GM19452 (cell line): ENCODE measurements around the gene RNPEPL1.
"Not testable (repeated sequence)": the region's sequence is repeated elsewhere in the genome, so short reads cannot be mapped to it uniquely, and the experiment has no call there.

Experiments used
- ATAC-seq: cut with Tn5 transposase; IDR thresholded peaks from one replicate; pipeline ENCODE4 v1.9.1; 2021; ENCODE audit not compliant: unreplicated experiment

RNPEPL1 gene

DNA sequence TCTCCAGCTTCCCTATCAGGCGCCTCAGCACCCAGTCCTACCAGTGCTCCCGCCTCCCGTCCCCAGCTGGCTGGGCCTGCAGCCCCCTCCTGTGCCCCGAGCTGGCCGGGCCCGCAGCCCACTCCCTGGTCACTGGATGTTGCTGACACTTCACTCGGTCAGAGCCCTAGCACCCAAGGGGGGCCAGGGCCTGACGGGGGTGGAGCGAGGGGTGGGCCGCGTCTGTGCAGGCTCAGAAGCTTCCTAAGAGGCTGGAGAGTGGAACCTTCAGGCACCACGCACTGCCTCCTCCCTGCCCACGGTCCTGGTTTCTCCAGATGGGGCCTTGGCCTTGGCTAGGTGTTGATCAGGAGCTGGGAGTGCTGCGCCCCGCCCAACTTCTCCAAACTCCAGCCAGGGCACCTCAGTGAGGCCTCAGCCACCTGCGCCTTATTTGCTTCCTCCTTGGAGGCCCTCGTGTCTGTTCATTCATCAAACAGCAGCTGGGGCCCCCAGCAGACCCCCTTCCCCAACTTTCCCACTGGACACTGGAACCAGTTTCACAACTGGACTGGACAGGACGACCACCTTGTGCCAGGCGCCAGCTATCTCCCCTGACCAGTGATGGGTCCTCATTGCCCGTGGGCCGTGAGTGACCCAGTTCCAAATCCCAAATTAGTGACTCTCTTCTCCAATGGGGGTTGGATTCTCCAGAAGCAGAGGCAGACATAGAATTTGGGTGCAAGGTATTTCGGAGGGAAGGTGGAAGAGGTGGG lies 35.0 kb downstream of the RNPEPL1 start:
- no peak for ATAC-seq

DNA sequence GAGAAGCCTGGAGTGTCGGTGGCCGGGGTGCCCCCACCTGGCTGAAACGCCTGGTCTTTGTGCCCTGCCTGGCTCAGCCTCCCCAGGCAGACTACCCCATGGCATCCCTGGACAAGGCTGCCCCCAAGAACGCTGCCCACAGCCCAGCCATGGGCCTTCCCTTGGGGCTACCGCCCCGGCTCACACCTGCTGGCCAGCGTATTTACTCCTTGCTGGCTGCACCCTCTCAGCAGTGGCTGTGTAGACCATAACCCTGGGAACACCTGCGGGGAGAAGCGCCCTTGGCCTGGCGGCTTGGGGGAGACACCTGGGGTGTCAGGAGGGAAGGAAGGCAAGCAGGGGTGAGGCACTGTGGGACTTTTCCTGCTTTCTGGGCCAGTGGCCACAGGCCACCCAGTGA lies 35.6 kb downstream of the RNPEPL1 start:
- ATAC-seq = no peak

DNA sequence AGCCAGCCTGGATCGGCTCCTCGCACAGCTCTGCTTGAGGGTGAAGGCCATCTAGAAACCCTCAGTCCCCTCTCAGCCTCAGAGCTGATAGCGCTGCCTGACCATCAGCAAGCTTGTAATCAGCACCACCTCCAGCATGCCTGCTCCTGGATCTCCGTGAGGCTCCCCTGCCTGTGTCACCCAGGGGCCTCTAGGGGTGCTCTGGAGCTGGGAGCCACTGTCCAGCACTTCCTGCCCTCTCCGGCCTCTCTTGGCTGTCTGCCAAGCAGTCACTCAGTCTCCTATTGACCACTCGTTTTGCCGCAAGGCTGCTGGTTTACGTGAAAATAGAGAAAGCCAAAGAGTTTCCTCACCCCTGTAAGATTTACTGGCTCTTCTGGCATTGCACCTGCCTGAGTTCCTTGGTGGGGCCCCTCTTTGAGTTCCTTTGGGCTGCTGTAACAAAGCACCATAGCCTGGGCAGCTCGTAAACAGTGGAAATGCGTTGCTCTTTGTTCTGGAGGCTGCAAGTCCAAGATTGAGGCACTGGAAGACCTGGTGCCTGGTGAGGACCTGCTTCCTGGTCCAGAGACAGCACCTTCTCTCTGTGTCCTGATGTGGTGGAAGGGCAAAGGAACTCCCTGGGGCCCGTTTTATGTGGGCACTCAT lies 36.1 kb downstream of the RNPEPL1 start:
- ATAC-seq = no peak

DNA sequence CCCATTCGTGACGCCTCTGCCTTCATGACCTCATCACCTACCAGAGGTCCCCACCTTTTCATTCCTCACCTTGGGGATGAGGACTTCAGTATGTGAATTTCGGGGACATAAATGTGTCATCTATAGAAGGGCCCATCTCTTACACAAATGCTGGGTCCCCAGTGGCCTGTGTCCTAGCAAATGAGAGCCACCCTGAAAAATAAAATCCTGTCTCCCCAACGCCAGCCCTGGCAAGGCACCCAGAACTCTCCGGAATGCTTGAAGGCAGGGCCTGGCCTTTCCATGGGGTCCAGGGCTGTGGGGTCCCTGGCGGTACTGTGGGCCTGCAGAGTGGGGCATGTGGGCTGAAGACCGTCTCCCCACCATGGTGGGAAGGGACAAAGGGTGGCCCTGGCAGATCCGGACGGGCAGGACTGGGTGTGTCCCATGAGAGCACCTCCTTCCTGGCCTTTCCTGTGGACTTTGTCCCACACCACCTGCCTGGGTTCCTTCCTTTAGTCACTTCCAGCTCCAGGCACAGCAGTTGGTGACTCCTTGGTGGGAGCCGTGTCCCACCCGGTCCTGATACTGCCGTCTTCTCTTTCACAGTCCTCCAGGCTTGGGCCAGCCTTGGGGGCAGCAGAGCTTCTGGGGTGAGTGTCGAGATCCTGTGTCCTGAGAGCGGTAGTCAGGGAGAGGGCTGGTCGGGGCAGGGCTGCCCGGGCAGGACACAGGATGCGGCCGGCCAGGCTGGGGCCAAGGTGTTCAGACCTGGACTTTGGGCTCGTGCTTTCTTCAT lies 36.8 kb downstream of the RNPEPL1 start:
- no peak for ATAC-seq

DNA sequence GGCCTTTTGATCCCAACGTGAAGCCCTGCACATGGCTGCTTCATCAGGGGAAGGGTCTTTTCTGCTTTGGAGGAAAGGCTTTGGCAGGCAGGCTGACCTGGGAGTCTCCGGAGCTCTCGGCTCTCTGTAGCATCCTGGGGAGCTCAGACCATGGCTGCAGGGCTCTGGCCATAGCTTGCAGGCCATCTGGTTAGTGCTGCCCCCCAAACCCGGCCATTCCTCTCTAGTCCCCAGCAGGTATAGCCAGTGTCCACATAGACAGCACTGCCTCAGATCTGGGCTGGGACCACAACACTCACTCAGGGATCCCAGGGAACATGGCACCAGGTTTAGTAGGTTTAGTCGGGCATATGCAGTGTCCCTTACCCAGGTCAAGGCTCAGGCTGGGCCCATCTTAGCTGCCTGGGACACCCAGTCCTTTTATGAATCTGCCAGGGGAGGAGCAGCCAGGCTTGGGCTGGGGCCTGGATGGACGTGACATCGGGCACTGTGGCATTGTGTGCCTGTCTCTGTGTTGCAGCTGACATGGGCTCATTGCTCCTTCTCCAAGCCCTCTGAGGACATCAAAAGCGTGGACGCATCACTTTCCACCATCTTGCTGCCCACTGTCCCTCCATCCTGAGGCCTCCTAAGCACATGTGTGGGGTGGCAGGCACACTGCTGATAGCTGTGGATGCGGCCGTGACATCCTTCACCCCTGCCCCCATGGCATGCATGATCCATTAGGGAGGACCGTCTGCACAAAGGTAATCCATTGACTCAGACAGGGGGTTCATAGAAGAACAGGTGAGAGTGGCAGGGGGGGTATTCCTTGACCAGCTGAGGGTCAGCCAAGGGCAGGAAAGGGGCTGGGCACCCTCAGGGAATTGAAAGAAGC lies 37.8 kb downstream of the RNPEPL1 start:
- no peak for ATAC-seq

DNA sequence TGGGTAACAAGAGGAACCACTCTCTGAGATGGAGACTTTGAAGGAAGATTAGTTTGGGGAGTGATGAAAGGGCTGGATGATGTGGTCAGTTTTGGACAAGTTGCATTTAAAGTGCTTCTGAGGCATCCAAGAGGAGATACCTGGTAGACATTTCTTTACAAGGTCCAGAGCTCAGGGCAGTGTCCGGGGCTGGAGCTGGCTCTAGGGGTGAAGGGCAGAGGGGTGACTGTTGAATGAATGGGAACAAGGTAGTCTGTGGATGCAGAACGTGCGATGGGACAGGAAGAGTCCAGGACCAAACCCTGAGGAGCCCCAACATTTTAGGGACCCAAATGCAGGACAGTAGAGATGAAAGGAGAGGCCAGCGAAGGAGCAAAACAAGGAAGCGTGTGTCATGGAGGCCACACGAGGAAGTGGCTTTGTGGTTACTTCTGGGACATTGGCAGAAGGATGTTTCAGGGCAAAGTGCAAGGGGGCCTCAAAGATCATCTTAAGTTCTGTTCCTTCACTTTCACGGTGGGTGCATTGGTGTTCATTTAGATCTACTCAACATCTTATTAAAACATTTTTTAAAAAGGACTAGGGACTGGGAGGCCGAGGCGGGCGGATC lies 43.4 kb downstream of the RNPEPL1 start:
- ATAC-seq = no peak

DNA sequence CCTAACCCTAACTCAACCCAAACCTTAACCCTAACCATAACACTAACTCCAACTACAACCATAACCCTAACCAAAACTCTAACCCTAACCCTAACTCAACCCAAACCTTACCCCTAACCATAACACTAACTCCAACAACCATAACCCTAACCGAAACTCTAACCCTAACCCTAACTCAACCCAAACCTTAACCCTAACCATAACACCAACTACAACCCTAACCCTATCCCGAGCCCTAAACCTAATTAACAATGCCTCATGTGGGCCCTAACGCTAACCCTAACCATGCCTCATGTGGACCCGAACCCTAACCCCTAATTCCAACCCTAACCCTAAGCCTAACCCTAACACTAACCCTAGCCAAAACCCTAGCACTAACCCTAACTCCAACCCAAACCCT lies 45.5 kb downstream of the RNPEPL1 start:
- no peak for ATAC-seq

DNA sequence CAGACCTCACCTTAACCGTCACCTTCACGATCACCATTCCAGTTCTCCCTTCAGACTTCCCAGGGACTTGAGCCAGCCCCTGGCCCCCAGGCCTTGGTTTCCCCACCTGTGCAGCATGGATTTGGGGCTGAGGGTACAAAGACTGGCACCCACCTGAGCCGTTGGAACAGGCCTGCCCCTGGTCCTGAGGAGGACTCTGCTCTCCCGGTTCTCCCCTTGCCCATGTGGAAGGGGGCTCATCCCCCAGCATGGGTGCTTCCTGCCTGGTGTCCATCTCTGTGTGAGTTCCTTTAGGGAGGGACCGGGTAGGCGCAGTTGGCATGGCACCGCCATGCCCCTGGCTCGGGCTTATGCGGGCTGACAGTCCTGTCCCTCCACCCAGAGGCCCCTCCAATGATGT lies 46.1 kb downstream of the RNPEPL1 start:
- ATAC-seq = no peak

DNA sequence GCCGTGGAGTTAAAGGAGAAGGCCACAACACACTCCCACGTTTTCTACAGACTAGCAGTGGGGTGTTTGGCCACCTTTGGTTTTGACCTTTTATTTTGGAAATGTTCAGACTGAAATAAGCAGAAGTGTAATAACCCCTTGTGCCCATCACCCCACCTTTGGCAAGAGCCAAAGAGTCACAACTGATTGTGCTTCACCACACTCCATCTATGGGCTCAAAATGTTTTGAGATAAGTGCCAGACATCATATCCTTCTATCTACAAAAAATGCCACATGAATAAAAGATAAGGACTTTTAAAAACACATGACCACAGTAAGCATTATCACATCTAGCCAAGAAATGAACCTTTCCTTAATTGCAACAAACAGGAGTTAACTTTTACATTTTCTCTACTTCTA lies 47.1 kb downstream of the RNPEPL1 start:
- no peak for ATAC-seq

DNA sequence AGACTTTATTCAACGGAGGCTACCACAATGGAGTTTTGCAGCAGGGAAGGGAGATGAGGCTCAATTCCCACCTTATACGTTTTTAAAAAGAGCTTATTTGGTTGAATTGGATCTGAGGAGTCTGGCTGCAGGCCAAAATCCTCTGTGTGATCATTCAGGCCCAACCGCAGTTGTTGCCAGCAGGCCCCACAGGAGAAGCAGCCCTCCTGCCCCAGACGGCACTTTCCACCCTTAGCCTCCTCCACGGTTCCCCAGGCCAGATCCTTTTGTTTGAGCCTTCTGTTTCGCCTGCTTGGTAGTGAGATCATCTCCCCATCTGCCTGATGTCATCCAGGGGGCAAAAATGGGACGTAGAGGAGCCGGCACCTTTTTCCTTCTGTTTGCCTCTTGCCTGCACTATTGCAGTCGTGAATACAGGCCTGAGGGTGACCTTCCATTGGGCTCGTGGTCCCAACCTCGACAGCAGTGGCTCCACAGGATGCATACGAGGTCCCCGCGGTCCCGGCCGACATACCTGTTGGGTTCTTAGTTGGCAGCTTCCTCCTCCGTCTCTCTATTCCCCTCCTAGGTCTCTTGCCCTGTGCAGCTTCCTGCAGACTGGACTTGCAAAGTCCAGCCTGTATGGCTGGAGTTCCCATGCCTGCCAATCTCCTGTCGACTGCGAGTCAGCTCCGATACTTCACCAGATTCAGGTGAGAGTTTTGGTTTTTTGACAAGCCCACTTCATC lies 47.7 kb downstream of the RNPEPL1 start:
- ATAC-seq = no peak

DNA sequence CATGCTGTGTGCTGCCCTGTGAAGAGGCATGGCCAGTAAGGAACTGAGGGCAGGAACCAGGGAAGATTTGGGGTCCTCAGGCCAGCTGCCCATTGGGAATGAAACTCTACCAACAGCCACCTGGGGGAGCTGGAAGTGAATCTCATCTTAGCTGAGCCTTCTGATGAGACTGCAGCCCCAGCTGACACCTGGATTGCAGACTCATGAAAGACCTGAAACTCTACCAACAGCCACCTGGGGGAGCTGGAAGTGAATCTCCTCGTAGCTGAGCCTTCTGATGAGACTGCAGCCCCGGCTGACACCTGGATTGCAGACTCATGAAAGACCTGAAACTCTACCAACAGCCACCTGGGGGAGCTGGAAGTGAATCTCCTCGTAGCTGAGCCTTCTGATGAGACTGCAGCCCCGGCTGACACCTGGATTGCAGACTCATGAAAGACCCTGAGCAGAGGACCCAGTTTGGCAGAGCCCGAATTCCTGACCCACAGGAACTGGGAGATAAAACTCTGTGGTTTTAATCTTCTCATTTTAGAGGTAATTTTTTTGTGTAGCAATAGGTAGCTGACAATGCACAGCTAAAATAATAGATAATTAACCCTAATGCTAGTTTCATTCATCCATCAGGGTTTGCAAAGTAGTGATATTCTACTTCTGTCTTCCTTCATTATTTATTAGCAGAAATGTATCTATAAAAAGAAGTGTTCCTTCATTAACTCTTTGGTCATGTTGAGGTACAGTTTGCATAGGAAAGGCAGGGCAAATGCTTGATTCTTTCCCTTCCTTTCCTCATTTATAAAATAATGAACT lies 48.8 kb downstream of the RNPEPL1 start:
- ATAC-seq = not testable (repeated sequence)

DNA sequence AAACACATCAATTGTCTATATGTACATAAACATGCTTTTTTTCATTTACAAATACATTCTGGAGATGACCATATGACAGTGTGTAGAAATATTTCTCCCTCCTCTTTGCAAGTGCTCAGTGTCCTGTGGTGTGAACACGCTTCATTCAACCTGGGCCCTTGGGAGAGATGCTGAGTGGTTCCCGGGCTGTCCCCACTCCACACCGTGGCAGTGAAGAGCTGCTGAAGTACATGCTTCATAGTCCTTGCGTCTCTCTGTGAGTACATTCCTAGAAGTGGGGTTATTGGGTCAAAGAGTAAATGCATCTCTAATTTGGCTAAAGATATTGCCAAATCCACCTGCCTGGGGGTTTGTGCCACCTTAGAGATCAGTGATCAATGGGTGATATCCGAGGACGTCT lies 50.5 kb downstream of the RNPEPL1 start:
- no peak for ATAC-seq

DNA sequence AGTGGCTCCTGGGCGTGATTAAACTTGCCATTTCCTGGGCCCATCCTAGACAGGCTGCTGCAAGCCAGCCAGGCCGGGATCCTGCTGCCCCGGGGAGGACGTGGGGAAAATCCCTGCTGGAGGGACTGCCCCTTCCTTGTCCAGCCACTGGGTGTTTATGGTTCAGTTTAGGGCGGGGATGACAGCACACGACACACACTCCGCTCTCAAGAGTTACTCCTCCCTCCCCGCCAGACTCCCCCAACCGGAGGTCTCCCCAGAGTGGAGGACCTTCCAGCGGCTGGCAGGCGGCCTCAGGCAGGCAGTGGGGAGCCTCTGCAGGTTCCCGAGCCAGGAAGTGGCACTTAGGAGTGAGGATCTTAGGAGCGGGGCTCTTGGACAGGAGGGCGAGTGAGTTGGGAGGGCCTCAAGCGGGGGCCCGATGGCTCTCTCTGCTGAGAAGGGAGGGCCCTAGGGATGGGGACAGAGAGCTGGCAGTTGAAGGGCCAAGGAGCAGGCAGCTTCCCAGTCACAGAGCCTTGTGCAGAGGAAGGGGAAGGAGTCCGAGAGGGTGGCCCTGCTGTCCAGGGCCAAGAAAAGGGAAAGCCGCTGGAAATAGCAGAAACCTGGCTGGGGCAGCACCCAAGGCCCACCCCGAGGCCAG lies 51.3 kb downstream of the RNPEPL1 start:
- no peak for ATAC-seq

DNA sequence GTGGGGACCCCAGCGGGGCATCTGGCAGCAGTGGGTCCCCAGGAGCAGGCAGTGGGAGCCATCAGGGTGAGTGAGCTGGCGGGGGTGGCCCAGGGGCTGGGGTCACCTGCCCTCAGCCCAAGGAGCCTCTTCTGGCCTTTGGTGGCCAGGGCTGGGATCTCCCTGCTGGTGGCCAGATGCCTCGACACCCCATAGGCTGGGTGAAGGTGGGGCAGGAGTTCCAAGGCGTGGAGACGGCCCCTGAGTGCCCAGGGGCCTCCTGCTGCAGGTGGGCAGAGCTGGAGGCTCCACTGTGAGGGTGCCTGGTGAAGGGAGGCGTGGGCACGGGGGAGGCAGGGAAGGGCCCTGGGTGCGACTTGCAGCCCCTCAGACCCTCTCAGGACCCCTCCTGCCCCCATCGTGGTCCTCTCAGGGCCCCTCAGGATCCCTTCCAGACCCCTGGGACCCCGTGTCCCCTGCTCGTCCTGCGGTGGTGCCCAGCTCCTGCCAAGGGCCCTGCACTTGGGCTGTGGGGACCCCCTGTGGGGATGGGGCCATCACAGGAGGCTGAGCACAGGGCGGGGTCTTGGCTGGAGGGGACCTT lies 52.0 kb downstream of the RNPEPL1 start:
- no peak for ATAC-seq

DNA sequence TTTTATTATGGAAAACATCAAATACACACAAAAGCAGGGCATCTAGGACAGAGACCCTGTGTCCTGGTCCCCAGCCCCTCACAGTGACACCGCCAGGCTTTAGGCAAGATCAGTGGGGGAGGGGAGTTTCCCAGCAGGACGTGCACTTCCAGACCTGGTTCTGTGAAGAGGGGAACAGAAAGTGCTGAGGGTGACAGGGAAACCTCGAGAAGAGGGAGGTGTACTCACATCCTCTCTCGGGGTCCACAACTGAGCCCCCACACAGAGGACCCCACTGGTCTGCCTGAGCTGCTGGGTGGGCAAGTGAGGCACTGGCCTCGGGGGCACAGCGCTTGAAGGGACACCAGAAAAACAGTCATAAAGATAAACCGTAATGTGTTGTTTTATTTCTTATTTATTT lies 52.6 kb downstream of the RNPEPL1 start:
- no peak for ATAC-seq

DNA sequence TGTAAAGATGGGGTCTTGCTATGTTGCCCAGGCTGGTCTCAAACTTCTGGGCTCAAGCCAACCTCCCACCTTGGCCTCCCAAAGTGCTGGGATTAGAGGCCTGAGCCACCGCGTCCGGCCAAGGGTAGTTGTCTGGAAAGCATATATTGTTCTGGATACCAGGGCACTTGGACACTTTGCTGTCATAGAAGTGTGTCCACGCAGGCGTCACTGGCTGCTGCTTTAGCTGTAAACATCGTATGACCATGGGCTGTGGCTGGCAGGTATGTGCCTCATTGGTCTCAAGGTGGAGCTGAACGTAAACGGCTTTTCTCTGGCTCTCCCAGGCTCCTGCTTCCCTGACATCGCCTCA lies 53.8 kb downstream of the RNPEPL1 start:
- ATAC-seq = no peak

DNA sequence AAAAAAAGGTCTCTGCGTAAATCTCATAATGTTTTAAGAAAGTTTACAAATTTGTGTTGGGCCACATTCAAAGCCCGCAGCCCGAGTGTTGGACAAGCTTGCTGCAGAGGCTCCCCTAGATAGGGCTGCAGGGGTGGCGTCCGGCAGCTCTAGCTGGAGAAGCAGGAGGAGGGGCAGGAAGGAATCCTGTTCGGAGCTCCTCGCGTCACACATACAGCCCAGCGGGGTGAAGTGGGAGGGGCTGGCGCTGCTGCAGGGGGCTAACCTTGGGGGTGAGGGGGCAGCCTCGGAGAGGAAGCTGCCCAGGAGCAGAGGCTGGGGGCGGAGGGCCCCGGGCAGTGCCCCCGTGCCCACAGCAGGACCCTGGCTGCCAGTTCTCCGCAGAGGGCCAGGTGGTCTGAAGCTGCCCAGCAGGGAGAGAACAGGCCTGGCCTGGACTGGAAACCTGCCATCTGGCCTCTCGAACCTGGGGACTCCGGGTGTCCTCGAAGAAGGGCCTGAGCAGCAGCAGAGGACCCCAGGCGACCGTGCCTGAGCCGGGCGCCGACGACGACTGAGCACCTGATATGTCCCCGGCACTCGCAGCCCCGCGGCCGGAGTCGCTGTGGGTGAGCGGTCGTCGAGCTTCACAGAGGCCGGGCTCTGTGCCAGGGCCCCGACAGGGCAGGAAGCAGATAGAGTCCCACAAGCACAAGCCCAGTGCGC lies 54.4 kb downstream of the RNPEPL1 start:
- no peak for ATAC-seq

DNA sequence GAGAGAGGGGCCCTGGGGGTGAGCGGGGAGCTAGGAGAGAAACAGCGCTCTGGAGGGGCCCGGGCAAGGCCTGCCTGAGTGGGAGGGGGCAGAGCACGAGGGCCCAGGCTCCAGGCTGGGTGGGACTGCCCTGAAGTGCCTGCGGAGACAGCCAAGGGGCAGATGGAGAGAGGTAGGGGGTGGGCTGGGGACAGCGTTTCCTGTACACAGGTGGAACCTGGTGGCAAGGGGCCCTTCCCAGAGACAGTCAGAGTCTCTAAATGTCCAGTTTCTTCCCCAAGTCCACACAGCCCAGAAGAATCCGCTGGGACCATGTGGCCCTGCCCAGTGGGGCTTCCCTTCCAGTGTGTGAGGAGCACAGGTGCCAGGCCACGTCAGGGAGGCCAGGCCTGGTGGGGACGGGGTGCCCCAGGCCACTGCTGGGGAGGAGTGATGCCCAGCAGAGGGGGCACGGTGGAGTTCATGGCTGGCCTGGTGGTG lies 55.3 kb downstream of the RNPEPL1 start:
- ATAC-seq = no peak
